Measurements from ENCODE around the gene RHOF. TPM values are rescaled to one million over a fixed set of nuclear protein-coding genes. Genes with fewer than 3 reads are reported as not detected.

Gene RHOF
- total and polyA plus RNA-seq, 2 of the 8 experiments (the other 6 are each of a cell fraction or from before 2014, with no cell fraction given), result 23.8 to 31.9 TPM

- no peak for TF ChIP-seq RAD21 (IDR thresholded peaks at IDR 0.05 in 1 of 2, conservative IDR thresholded peaks at IDR 0.05 in 1 of 2; ENCODE audit: low read depth in 2 of 2, low read length in 2 of 2)
Measured at GRCh38 chr12:121788176-121788818, 5.2 kb downstream of the RHOF start (continued).
